RWPE2 (cell line): ENCODE measurements around the gene AHDC1.

ENCODE experiments used
- ATAC-seq: fragments of 200-7000 bp; cut with Tn5 transposase; 3 replicates; pipeline ENCODE4 v1.9.1; 2021; ENCODE audit warnings: low read depth
- DNase-seq: peaks from one replicate; pipeline ENCODE4 v3.0.0-alpha.2; 2020; ENCODE audit warnings: low spot score
- H3K27ac ChIP-seq: fragments of 450-650 bp; 2 replicates; pipeline ENCODE4 v1.5.1; 2017; ENCODE audit warnings: mild to moderate bottlenecking; ENCODE audit not compliant: poor library complexity, severe bottlenecking
- H3K27me3 ChIP-seq: fragments of 250-450 bp; sonication (Bioruptor Pico); 2 replicates; pipeline ENCODE4 v1.5.1; 2021; ENCODE audit warnings: mild to moderate bottlenecking, moderate library complexity; ENCODE audit not compliant: insufficient read depth, poor library complexity, severe bottlenecking
- H3K36me3 ChIP-seq: fragments of 250-450 bp; sonication (Bioruptor Pico); 2 replicates; pipeline ENCODE4 v1.5.1; 2020; ENCODE audit warnings: low read depth, mild to moderate bottlenecking, moderate library complexity
- H3K4me1 ChIP-seq: fragments of 250-450 bp; sonication (Bioruptor Pico); 2 replicates; pipeline ENCODE4 v1.5.1; 2021; ENCODE audit warnings: mild to moderate bottlenecking, moderate library complexity; ENCODE audit not compliant: insufficient read depth, poor library complexity, severe bottlenecking
- H3K4me3 ChIP-seq: fragments of 250-450 bp; sonication (Bioruptor Pico); 2 replicates; pipeline ENCODE4 v1.5.1; 2021; ENCODE audit warnings: mild to moderate bottlenecking, moderate library complexity; ENCODE audit not compliant: severe bottlenecking
- H3K9me3 ChIP-seq: fragments of 250-450 bp; sonication (Bioruptor Pico); 2 replicates; pipeline ENCODE4 v1.5.1; 2021; ENCODE audit warnings: mild to moderate bottlenecking, moderate library complexity; ENCODE audit not compliant: severe bottlenecking
- CTCF ChIP-seq: fragments of 450-650 bp; IDR thresholded peaks from one replicate; pipeline ENCODE4 v1.5.1; 2017; ENCODE audit warnings: mild to moderate bottlenecking, moderate library complexity; ENCODE audit not compliant: poor library complexity, severe bottlenecking

AHDC1 gene

GRCh38 chr1:27649306-27649635 lies 45.3 kb upstream of the AHDC1 start:
- no peaks in the 10 kb centered on the region for H3K27me3 ChIP-seq
- H3K4me3 ChIP-seq = no peak overlapping the region
- H3K4me1 ChIP-seq = peaks cover 10% of the 10 kb centered on the region
- H3K9me3 ChIP-seq = no peaks in the 10 kb centered on the region
- H3K27ac ChIP-seq = no peak overlapping the region
- no peak for TF ChIP-seq CTCF
- ATAC-seq (no peak), DNase-seq (no peak)
- no peaks in the 10 kb centered on the region for H3K36me3 ChIP-seq

- Histone ChIP-seq H3K9me3 (no peaks in the 10 kb centered on the region), H3K36me3 (no peaks in the 10 kb centered on the region), H3K27me3 (no peaks in the 10 kb centered on the region), H3K4me1 (peaks cover 10% of the 10 kb centered on the region), H3K4me3 (no peak overlapping the region), H3K27ac (no peak overlapping the region)
- DNase-seq (no peak), ATAC-seq (no peak)
- no peak for TF ChIP-seq CTCF
These were observed 44.8 kb upstream of the AHDC1 start for GRCh38 chr1:27648602-27649305.

GRCh38 chr1:27647328-27647727 lies 43.4 kb upstream of the AHDC1 start:
- H3K27me3 ChIP-seq = no peaks in the 10 kb centered on the region
- no peak overlapping the region for H3K4me3 ChIP-seq
- ATAC-seq (no peak), DNase-seq (no peak)
- no peaks in the 10 kb centered on the region for H3K36me3 ChIP-seq
- no peak for TF ChIP-seq CTCF
- H3K4me1 ChIP-seq = peaks cover 10% of the 10 kb centered on the region
- H3K27ac ChIP-seq = no peak overlapping the region
- H3K9me3 ChIP-seq = no peaks in the 10 kb centered on the region

GRCh38 chr1:27646676-27647075 lies 42.7 kb upstream of the AHDC1 start:
- DNase-seq (no peak), ATAC-seq (no peak)
- Histone ChIP-seq H3K27ac (no peak overlapping the region), H3K4me3 (no peak overlapping the region), H3K4me1 (peaks cover 10% of the 10 kb centered on the region), H3K27me3 (no peaks in the 10 kb centered on the region), H3K36me3 (no peaks in the 10 kb centered on the region), H3K9me3 (no peaks in the 10 kb centered on the region)
- TF ChIP-seq CTCF = no peak

- no peak for TF ChIP-seq CTCF
- H3K4me1 ChIP-seq = no peaks in the 10 kb centered on the region
- H3K36me3 ChIP-seq = no peaks in the 10 kb centered on the region
- ATAC-seq (no peak), DNase-seq (no peak)
- no peak overlapping the region for H3K27ac ChIP-seq
- H3K9me3 ChIP-seq = no peaks in the 10 kb centered on the region
- no peak overlapping the region for H3K4me3 ChIP-seq
- H3K27me3 ChIP-seq = no peaks in the 10 kb centered on the region
These were observed 41.1 kb upstream of the AHDC1 start for GRCh38 chr1:27645071-27645415.
